Measurements from ENCODE around the gene MEGF9.
A peak's percentile ranks its signal among the peaks of the same experiment; 100 is the strongest.
"Not testable (repeated sequence)": the region's sequence is repeated elsewhere in the genome, so short reads cannot be mapped to it uniquely, and the experiment has no call there.

MEGF9 gene

GRCh38 chr9:120756531-120756930 lies 42.3 kb upstream of the MEGF9 start:
- in situ Hi-C loops (cut with HindIII; ENCODE audit: low pct_ligation_motif_present, low sequenced_read_pairs): no loop called here
- peaks cover 4% of the 10 kb centered on the region for H3K36me3 ChIP-seq (replicated peaks)
- no peak for TF ChIP-seq CTCF (IDR thresholded peaks at IDR 0.05; ENCODE audit: low read depth, low read length, missing control alignments)
- H3K27me3 ChIP-seq (replicated peaks): no peaks in the 10 kb centered on the region
- no peak for DNase-seq
- no peak overlapping the region for H3K4me3 ChIP-seq (ENCODE audit: low read depth, low read length)
- H3K27ac ChIP-seq: no peak overlapping the region

- peak; percentile 55 for DNase-seq
- H3K27ac ChIP-seq: no peak overlapping the region
- in situ Hi-C loops (cut with HindIII; ENCODE audit: low pct_ligation_motif_present, low sequenced_read_pairs): no loop called here
- TF ChIP-seq CTCF (IDR thresholded peaks at IDR 0.05; ENCODE audit: low read depth, low read length, missing control alignments): peak; percentile 83
- H3K27me3 ChIP-seq (replicated peaks): no peaks in the 10 kb centered on the region
- peaks cover 4% of the 10 kb centered on the region for H3K36me3 ChIP-seq (replicated peaks)
- no peak overlapping the region for H3K4me3 ChIP-seq (ENCODE audit: low read depth, low read length)
Measured at GRCh38 chr9:120755810-120756434, 41.7 kb upstream of the MEGF9 start.

GRCh38 chr9:120755044-120755443 lies 40.8 kb upstream of the MEGF9 start:
- H3K27ac ChIP-seq: no peak overlapping the region
- in situ Hi-C loops (cut with HindIII; ENCODE audit: low pct_ligation_motif_present, low sequenced_read_pairs): no loop called here
- peaks cover 3% of the 10 kb centered on the region for H3K36me3 ChIP-seq (replicated peaks)
- DNase-seq: no peak
- no peak overlapping the region for H3K4me3 ChIP-seq (ENCODE audit: low read depth, low read length)
- no peak for TF ChIP-seq CTCF (IDR thresholded peaks at IDR 0.05; ENCODE audit: low read depth, low read length, missing control alignments)
- no peaks in the 10 kb centered on the region for H3K27me3 ChIP-seq (replicated peaks)

GRCh38 chr9:120750421-120750820 lies 36.2 kb upstream of the MEGF9 start:
- H3K27me3 ChIP-seq (replicated peaks): no peaks in the 10 kb centered on the region
- no peaks in the 10 kb centered on the region for H3K36me3 ChIP-seq (replicated peaks)
- TF ChIP-seq CTCF (IDR thresholded peaks at IDR 0.05; ENCODE audit: low read depth, low read length, missing control alignments): no peak
- no peak overlapping the region for H3K27ac ChIP-seq
- in situ Hi-C loops (cut with HindIII; ENCODE audit: low pct_ligation_motif_present, low sequenced_read_pairs): no loop called here
- no peak overlapping the region for H3K4me3 ChIP-seq (ENCODE audit: low read depth, low read length)
- no peak for DNase-seq

GRCh38 chr9:120746366-120746765 lies 32.1 kb upstream of the MEGF9 start:
- H3K36me3 ChIP-seq (replicated peaks); in situ Hi-C loops (cut with HindIII; ENCODE audit: low pct_ligation_motif_present, low sequenced_read_pairs): not testable (repeated sequence)

GRCh38 chr9:120745278-120745677 lies 31.0 kb upstream of the MEGF9 start:
- TF ChIP-seq CTCF (IDR thresholded peaks at IDR 0.05; ENCODE audit: low read depth, low read length, missing control alignments): no peak
- no peak for DNase-seq
- Histone ChIP-seq H3K36me3 (replicated peaks) (no peaks in the 10 kb centered on the region), H3K4me3 (ENCODE audit: low read depth, low read length) (no peak overlapping the region), H3K27ac (no peak overlapping the region), H3K27me3 (replicated peaks) (no peaks in the 10 kb centered on the region)
- in situ Hi-C loops (cut with HindIII; ENCODE audit: low pct_ligation_motif_present, low sequenced_read_pairs): no loop called here

More at GRCh38 chr9:120746366-120746765, 32.1 kb upstream of the MEGF9 start:
- H3K27ac ChIP-seq; DNase-seq; H3K27me3 ChIP-seq (replicated peaks); H3K4me3 ChIP-seq (ENCODE audit: low read depth, low read length): not testable (repeated sequence)
